Measurements from ENCODE around the gene CDK14.

The CDK14 gene

GRCh38 chr7:90955641-90956207, 359.6 kb downstream of the CDK14 start:
- DNase-seq (ENCODE audit: low read depth), result no peak

GRCh38 chr7:90957883-90958282, 361.8 kb downstream of the CDK14 start:
- DNase-seq (ENCODE audit: low read depth), result no peak

- DNase-seq (ENCODE audit: low read depth), result no peak
Observed at GRCh38 chr7:90958647-90959046, 362.5 kb downstream of the CDK14 start.

- no peak for DNase-seq (ENCODE audit: low read depth)
Observed at GRCh38 chr7:90961037-90961725, 365.1 kb downstream of the CDK14 start.

- no peak for DNase-seq (ENCODE audit: low read depth)
Observed at GRCh38 chr7:90965211-90965610, 369.1 kb downstream of the CDK14 start.

GRCh38 chr7:90966346-90966745, 370.2 kb downstream of the CDK14 start:
- DNase-seq (ENCODE audit: low read depth), result no peak

GRCh38 chr7:90968871-90969270, 372.8 kb downstream of the CDK14 start:
- DNase-seq (ENCODE audit: low read depth), result no peak

GRCh38 chr7:90972906-90973550, 376.9 kb downstream of the CDK14 start:
- no peak for DNase-seq (ENCODE audit: low read depth)

- no peak for DNase-seq (ENCODE audit: low read depth)
Observed at GRCh38 chr7:90977056-90977455, 380.9 kb downstream of the CDK14 start.

- no peak for DNase-seq (ENCODE audit: low read depth)
Observed at GRCh38 chr7:90980545-90980944, 384.4 kb downstream of the CDK14 start.

- no peak for DNase-seq (ENCODE audit: low read depth)
Observed at GRCh38 chr7:90982228-90982627, 386.1 kb downstream of the CDK14 start.

- no peak for DNase-seq (ENCODE audit: low read depth)
Observed at GRCh38 chr7:90984692-90985091, 388.6 kb downstream of the CDK14 start.

GRCh38 chr7:90988516-90988915, 392.4 kb downstream of the CDK14 start:
- DNase-seq (ENCODE audit: low read depth), result no peak

GRCh38 chr7:90988996-90989765, 393.1 kb downstream of the CDK14 start:
- DNase-seq (ENCODE audit: low read depth), result no peak

GRCh38 chr7:90994121-90994520, 398.0 kb downstream of the CDK14 start:
- DNase-seq (ENCODE audit: low read depth), result no peak

- DNase-seq (ENCODE audit: low read depth), result no peak
Observed at GRCh38 chr7:90994601-90995000, 398.5 kb downstream of the CDK14 start.

GRCh38 chr7:90995996-90996395, 399.9 kb downstream of the CDK14 start:
- no peak for DNase-seq (ENCODE audit: low read depth)

- DNase-seq (ENCODE audit: low read depth), result no peak
Observed at GRCh38 chr7:90999989-91000979, 404.2 kb downstream of the CDK14 start.

- no peak for DNase-seq (ENCODE audit: low read depth)
Observed at GRCh38 chr7:91005024-91005423, 408.9 kb downstream of the CDK14 start.

- DNase-seq (ENCODE audit: low read depth), result no peak
Observed at GRCh38 chr7:91005841-91006240, 409.7 kb downstream of the CDK14 start.

- no peak for DNase-seq (ENCODE audit: low read depth)
Observed at GRCh38 chr7:91007371-91007770, 411.2 kb downstream of the CDK14 start.

- no peak for DNase-seq (ENCODE audit: low read depth)
Observed at GRCh38 chr7:91013078-91013477, 417.0 kb downstream of the CDK14 start.

All from stimulated activated CD8-positive, alpha-beta memory T cell treated with anti-CD3 and anti-CD28 coated beads, Interleukin-12 subunit alpha, Interleukin-12 subunit beta, amount 100 ng/mL, for 4 hours (primary cell).